GM12872 (cell line): ENCODE results near the gene HK3.

ENCODE experiments used
- TF ChIP-seq, protein P1 (sequence below): IDR thresholded peaks from 3 replicates; pipeline ENCODE4 v1.5.1; 2011; ENCODE audit warnings: low read depth, mild to moderate bottlenecking, low read length, moderate library complexity; ENCODE audit not compliant: insufficient read depth

The HK3 gene

DNA sequence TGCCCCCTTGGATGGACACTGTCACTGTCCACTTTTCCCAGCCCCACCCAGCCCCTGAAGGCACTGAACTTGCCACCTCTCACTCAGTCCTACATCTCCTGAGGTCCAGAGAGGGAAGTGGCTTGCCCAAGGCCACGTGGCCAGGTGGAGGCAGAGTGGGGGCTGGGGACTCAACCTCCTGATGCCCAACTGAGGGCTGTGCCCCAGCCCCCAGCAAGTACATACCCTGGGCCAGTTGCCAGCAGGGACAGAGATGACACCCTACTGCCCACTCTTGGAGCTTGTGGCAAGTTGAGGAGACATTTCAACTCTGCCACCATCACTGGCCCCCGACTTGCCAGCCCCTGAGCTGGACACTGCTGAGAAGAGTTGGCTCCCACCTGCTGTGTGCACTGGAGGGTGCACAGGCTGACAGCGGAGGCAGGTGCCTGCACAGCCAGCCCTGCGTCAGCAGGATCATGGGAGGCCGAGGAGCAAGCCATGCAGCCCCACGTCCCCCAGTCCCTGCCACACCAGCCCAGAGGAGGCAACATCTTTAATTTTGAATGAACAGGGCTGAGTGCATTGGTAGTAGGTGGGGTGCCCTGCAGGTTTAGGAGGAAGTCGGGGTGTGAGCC is 49.4 kb downstream of the HK3 start:
- TF ChIP-seq, protein P1, sequence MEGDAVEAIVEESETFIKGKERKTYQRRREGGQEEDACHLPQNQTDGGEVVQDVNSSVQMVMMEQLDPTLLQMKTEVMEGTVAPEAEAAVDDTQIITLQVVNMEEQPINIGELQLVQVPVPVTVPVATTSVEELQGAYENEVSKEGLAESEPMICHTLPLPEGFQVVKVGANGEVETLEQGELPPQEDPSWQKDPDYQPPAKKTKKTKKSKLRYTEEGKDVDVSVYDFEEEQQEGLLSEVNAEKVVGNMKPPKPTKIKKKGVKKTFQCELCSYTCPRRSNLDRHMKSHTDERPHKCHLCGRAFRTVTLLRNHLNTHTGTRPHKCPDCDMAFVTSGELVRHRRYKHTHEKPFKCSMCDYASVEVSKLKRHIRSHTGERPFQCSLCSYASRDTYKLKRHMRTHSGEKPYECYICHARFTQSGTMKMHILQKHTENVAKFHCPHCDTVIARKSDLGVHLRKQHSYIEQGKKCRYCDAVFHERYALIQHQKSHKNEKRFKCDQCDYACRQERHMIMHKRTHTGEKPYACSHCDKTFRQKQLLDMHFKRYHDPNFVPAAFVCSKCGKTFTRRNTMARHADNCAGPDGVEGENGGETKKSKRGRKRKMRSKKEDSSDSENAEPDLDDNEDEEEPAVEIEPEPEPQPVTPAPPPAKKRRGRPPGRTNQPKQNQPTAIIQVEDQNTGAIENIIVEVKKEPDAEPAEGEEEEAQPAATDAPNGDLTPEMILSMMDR: no peak

DNA sequence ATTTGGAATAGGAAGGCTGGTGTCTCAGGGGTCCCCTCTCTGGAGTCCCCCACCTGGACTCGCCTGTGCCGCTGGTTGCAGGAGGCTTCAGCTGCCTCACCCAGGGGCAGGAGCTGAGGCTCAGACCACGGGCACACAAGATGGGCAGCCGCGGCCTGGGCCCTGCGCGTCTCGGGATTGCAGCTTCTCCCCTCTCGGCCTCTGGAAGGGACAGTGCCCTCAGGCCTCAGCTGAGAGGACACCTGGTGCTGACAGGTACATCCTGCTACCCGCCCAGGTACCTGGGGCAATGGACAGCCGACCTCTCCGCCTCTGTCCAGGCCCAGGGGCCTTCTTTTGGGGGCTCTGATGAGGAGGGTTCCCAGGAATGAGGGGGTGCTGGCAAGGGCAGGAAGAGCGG is 50.5 kb downstream of the HK3 start:
- TF ChIP-seq, protein P1: no peak

DNA sequence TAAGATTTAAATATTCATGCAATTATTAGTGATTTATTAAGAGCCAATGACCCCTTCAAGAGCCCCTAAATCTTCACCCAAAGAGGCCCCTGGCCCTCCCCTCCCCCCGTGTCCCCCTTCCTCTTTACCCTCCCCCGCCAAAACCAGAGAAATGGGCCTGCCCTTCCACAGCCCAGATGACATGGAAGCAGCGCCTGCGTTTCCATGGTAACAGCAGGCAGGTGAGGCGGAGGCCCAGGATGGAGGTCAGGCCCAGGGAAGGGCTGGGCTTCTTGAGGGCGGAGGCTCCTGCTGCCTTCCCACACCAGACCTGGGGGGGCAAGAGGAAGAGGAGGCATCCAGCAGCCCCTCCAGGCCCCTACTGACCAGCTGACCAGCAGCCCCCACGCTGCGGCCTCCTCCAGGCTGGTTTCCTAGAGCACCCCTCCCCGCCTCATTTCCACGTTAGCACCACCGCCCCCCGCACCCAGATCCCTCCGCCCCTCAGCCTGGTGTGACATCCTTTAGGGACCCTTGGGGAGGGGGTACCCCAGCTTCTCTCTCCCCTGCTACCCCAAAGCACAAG is 51.3 kb downstream of the HK3 start:
- TF ChIP-seq, protein P1: no peak

DNA sequence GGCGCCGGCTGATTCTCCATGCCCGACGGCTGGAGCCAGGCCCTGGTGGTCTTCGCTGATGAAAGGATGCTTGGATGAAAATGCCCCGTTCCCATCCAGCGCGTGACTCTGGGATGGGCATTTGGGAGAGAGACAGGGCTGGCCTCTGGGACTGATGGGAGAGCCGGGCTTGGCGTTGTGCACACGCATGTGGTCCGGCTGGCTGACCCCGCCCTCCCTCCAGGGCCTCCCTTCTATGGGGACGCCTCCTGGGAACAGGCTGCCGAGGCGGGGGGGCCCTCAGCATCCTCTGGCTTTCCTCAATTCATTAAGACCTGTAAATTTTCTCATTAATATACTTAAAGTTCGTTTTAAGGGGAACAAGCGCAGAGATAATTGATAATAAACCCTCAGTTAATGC is 52.0 kb downstream of the HK3 start:
- TF ChIP-seq, protein P1: no peak

DNA sequence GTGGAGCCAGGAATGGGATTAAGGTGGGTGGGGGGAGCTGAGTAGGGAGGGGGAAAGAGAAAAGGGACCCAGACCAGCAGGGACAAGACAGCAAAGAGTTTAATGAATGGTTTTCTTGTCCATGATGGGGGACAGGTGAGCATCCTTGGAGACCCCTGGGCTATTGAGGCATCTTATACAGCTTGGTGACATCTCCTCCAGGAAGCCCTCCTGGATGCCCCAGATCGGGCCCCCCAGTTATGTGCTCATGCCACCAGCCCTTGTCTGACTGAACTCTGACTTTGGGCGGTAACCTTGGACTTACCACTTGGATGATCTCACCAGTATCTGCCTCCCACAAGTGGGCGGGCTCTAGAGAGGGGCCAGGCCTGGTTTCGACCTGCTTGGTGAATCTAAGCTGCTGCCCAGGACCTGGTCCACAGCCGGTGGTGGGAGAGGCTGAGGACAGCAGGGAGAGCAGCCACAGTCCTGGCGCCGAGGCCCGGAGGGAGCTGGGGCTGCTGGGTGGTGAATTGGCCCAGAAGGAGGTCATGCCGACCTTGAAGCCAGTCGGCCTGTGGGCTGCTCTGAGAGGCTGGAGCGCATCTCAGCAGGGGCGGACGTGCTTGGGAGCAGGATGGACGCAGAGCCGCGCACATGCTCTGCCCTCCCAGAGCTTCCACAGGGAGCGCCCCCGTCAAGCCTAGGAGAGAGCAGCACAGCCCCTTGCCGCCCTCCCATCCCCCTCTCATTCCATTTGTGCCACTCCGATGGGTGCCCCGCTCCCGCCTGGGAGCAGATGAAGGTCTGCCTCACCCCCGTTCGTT is 52.6 kb downstream of the HK3 start:
- TF ChIP-seq, protein P1: no peak

DNA sequence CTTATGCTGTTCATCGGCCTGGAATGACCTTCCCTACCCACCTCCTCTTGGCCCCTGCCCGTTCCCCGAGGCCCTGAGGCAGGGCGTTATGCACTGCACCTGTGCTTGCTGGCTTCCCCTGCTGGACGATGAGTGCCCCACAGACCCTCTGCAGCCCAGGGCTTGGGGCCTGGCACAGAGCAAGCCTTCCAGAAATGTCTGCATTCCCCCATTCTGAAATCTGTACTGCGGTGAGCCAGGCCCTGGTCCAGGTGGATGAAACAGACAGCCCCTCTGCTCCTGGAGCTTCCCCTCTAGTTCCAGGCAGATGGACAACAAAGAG is 53.8 kb downstream of the HK3 start:
- TF ChIP-seq, protein P1: no peak

DNA sequence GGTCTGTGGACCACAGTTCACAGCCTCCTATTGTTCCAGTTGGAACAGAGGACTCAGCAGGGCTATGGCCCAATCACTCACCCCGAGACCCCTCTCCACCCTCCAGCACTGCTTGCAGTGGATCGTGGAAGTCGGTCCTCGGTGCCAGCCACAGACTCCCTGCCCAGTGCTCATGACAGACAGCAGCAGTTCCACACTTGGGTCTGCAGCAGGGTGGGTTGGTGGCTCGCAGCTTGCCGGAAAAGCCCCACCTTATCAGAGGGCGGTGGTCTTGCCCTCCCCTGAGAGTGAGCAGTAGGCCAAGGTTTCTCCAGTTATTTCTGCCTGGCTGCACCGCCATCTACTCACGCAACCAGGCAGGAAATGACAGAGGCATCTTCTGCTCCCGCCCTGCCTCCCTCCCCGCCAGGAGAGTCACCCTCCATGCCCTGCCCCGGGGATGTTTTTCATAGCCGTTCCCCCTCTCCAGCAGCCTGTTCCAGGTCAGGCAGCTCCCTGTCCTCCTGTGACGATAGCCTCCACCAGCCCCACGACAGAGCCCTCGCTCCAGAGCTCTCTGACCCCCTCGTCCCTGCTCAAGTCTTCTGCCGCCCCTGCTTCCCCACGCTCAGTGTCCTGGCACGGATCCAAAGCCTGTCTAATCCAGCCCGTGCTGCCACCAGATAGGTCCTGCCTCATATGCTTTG is 54.3 kb downstream of the HK3 start:
- TF ChIP-seq, protein P1: no peak
